Measurements from ENCODE around the gene EFCAB10.

EFCAB10 gene

DNA sequence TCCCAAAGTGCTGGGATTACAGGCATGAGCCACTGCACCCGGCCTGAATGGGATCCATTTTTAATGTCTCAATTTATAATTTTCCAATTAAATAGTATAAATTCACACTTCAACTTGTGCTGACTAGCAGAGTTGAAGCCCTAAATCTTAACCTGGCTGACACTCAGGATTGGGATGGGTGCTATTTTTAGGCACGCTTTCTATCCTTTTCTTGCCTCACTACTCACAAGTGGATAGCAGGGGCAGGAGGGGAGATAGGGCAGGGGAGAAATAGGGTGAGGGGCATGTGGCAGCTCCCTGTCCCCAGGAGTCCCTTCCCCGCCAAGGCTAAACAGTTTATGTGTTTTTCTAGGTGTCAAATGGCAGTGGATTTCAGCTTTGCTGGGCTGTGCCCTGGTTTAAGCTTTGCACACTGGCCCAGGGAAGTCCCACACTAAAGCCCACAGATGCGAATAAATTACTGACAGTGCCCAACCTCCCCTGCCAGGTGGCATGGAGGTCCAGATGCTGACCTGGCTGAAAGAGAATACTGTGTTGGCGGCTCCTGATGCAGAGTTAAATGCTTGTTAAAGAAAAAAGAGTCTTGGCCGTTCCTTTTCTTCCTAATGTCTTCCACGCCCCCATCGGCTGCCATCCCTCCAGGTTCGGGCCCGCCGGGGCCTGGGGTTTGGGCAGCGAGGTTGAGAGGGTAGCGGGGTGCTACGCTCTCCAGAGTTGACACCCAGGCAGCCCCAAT lies 36.2 kb upstream of the EFCAB10 start:
- Histone ChIP-seq H3K27me3 (ENCODE audit: control insufficient read depth, low read length) (no peaks in the 10 kb centered on the region), H3K4me1 (ENCODE audit: control insufficient read depth, low read length) (no peaks in the 10 kb centered on the region), H3K27ac (ENCODE audit: low read depth, low read length) (no peak overlapping the region), H3F3A (ENCODE audit: control insufficient read depth, insufficient read depth) (no peaks in the 10 kb centered on the region), H3K4me2 (ENCODE audit: low read length) (no peak overlapping the region), H3K36me3 (ENCODE audit: control insufficient read depth, low read length) (peaks cover 1% of the 10 kb centered on the region; the same call in 1 of the 2 replicates), H3K79me2 (ENCODE audit: control insufficient read depth, low read length) (no peaks in the 10 kb centered on the region), H3K4me3 (ENCODE audit: low read length) (no peak overlapping the region), H3K9me2 (replicated peaks; ENCODE audit: control insufficient read depth, low read length) (no peaks in the 10 kb centered on the region), H3K9me3 (ENCODE audit: control insufficient read depth, insufficient read depth, low read length) (no peaks in the 10 kb centered on the region), H4K20me1 (ENCODE audit: control insufficient read depth, insufficient read depth, low read depth, low read length) (no peaks in the 10 kb centered on the region)
- TF ChIP-seq EZH2phosphoT487 (IDR thresholded peaks at IDR 0.05; ENCODE audit: borderline replicate concordance, low read length): no peak

DNA sequence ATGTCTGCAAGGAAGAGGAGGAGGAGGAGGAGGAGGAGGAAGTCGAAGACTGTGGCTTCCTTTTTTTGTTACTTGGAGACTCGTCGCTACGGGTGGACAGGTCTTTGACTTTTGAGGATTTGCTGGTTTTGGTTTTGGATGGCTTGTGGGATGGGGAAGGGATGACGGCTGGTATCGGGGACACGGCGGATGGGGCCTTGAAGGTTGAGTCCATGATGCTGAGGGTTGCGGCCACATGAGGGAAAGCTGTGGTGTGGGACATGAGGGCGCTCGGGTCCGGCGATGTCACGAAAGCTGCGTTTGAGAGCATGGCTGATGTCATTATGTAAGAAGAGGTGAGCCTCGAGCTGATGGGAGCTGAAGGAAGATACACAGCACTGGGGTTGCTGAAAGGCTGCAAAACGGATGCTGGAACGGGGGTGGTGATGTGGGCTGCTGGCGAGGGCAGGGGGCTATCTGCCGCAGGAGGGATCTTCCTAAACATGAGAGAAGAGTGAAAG lies 33.1 kb upstream of the EFCAB10 start:
- Histone ChIP-seq H3K9me2 (replicated peaks; ENCODE audit: control insufficient read depth, low read length) (no peaks in the 10 kb centered on the region), H3K27me3 (ENCODE audit: control insufficient read depth, low read length) (no peaks in the 10 kb centered on the region), H4K20me1 (ENCODE audit: control insufficient read depth, insufficient read depth, low read depth, low read length) (no peaks in the 10 kb centered on the region), H3F3A (ENCODE audit: control insufficient read depth, insufficient read depth) (no peaks in the 10 kb centered on the region), H3K36me3 (ENCODE audit: control insufficient read depth, low read length) (no peaks in the 10 kb centered on the region), H3K9me3 (ENCODE audit: control insufficient read depth, insufficient read depth, low read length) (no peaks in the 10 kb centered on the region), H3K4me3 (ENCODE audit: low read length) (no peak overlapping the region), H3K27ac (ENCODE audit: low read depth, low read length) (no peak overlapping the region), H3K4me1 (ENCODE audit: control insufficient read depth, low read length) (no peaks in the 10 kb centered on the region), H3K4me2 (ENCODE audit: low read length) (no peak overlapping the region), H3K79me2 (ENCODE audit: control insufficient read depth, low read length) (no peaks in the 10 kb centered on the region)
- TF ChIP-seq EZH2phosphoT487 (IDR thresholded peaks at IDR 0.05; ENCODE audit: borderline replicate concordance, low read length): no peak
- no peak for TF ChIP-seq CTCF (IDR thresholded peaks at IDR 0.05; ENCODE audit: low read depth, low read length, poor library complexity, severe bottlenecking)

DNA sequence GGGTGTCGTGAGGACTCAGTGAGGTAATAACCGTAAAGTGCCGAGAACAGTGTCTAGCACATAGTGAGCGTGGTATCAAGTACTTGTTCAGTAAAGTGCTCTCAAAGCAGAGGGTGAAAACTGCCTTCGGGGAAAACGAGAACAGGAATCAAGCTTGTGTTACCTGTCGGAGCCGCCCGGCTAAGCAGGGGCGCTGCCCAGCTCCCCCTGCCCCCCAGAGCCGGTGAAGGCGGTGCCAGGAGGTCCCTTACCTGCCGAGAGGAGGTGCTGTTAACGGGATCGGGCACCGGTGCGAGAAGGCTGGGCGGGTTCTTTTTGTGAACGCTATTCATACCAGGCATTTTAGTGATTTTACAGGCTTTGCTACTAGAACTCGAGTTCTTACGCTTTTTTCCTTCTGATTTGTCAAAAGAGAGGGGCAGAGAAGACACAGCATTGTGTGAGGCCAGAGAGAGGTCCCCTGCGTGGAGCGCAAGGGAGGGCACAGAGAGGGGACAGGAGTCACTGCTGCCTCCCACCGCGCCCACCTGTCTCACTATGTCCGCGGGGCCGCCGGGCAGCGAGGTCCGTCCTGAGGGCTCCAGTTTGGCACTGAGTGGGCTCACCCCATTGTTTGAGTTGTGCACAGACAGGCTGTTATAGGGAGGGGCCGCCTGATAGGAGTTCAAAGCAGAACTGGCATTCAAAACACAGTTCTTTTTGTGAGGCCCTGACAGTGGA lies 32.5 kb upstream of the EFCAB10 start:
- Histone ChIP-seq H3K4me3 (ENCODE audit: low read length) (no peak overlapping the region), H3K4me2 (ENCODE audit: low read length) (no peak overlapping the region), H3K27me3 (ENCODE audit: control insufficient read depth, low read length) (no peaks in the 10 kb centered on the region), H3K79me2 (ENCODE audit: control insufficient read depth, low read length) (no peaks in the 10 kb centered on the region), H3K27ac (ENCODE audit: low read depth, low read length) (no peak overlapping the region), H3K9me3 (ENCODE audit: control insufficient read depth, insufficient read depth, low read length) (no peaks in the 10 kb centered on the region), H3K4me1 (ENCODE audit: control insufficient read depth, low read length) (no peaks in the 10 kb centered on the region), H3K9me2 (replicated peaks; ENCODE audit: control insufficient read depth, low read length) (no peaks in the 10 kb centered on the region), H4K20me1 (ENCODE audit: control insufficient read depth, insufficient read depth, low read depth, low read length) (no peaks in the 10 kb centered on the region), H3F3A (ENCODE audit: control insufficient read depth, insufficient read depth) (no peaks in the 10 kb centered on the region), H3K36me3 (ENCODE audit: control insufficient read depth, low read length) (no peaks in the 10 kb centered on the region)
- TF ChIP-seq EZH2phosphoT487 (IDR thresholded peaks at IDR 0.05; ENCODE audit: borderline replicate concordance, low read length) (no peak), CTCF (IDR thresholded peaks at IDR 0.05; ENCODE audit: low read depth, low read length, poor library complexity, severe bottlenecking) (no peak)

GRCh38 chr7:105612806-105613205 lies 31.5 kb upstream of the EFCAB10 start:
- Histone ChIP-seq H3K4me3 (ENCODE audit: low read length) (no peak overlapping the region), H3K27ac (ENCODE audit: low read depth, low read length) (no peak overlapping the region), H3K9me2 (replicated peaks; ENCODE audit: control insufficient read depth, low read length) (no peaks in the 10 kb centered on the region), H3F3A (ENCODE audit: control insufficient read depth, insufficient read depth) (no peaks in the 10 kb centered on the region), H3K79me2 (ENCODE audit: control insufficient read depth, low read length) (no peaks in the 10 kb centered on the region), H3K9me3 (ENCODE audit: control insufficient read depth, insufficient read depth, low read length) (no peaks in the 10 kb centered on the region), H3K27me3 (ENCODE audit: control insufficient read depth, low read length) (no peaks in the 10 kb centered on the region), H3K4me1 (ENCODE audit: control insufficient read depth, low read length) (no peaks in the 10 kb centered on the region), H4K20me1 (ENCODE audit: control insufficient read depth, insufficient read depth, low read depth, low read length) (no peaks in the 10 kb centered on the region), H3K36me3 (ENCODE audit: control insufficient read depth, low read length) (no peaks in the 10 kb centered on the region), H3K4me2 (ENCODE audit: low read length) (no peak overlapping the region)
- TF ChIP-seq CTCF (IDR thresholded peaks at IDR 0.05; ENCODE audit: low read depth, low read length, poor library complexity, severe bottlenecking) (no peak), EZH2phosphoT487 (IDR thresholded peaks at IDR 0.05; ENCODE audit: borderline replicate concordance, low read length) (no peak)

All from DOHH2 (cell line).